Right ventricle myocardium inferior (tissue), 1 donor: ENCODE measurements around the gene APCDD1L. TPM values are rescaled to one million over a fixed set of nuclear protein-coding genes. Genes with fewer than 3 reads are reported as not detected.

Experiments
- ATAC-seq: fragments of 200-7000 bp; cut with Tn5 transposase; one replicate; pipeline ENCODE4 v1.9.1; 2020; ENCODE audit warnings: mild to moderate bottlenecking, moderate library complexity
- DNase-seq: peaks from one replicate; pipeline ENCODE4 v3.0.0; 2021; ENCODE audit errors: missing footprints
- intact Hi-C: fragments of 100-400 bp; cut with DNase I; formaldehyde crosslinking; loops from one replicate; pipeline ENCODE4 v1.11.0; 2022
- total RNA-seq: library from RNA; stranded (reverse); fragmentation: NEBNext Ultra II Directional; extraction: Animal tissue kit (Norgen Biotek cat#: 25700); gene quantifications from one replicate; pipeline ENCODE4 v1.2.1, GENCODE V29; 2021
- donor health status: DM: no; HTN: yes; CAD: no; lungs with severe emphysema.

The APCDD1L gene
- total RNA-seq, 1 donor from 2014 or later, result 0.32 TPM

DNA sequence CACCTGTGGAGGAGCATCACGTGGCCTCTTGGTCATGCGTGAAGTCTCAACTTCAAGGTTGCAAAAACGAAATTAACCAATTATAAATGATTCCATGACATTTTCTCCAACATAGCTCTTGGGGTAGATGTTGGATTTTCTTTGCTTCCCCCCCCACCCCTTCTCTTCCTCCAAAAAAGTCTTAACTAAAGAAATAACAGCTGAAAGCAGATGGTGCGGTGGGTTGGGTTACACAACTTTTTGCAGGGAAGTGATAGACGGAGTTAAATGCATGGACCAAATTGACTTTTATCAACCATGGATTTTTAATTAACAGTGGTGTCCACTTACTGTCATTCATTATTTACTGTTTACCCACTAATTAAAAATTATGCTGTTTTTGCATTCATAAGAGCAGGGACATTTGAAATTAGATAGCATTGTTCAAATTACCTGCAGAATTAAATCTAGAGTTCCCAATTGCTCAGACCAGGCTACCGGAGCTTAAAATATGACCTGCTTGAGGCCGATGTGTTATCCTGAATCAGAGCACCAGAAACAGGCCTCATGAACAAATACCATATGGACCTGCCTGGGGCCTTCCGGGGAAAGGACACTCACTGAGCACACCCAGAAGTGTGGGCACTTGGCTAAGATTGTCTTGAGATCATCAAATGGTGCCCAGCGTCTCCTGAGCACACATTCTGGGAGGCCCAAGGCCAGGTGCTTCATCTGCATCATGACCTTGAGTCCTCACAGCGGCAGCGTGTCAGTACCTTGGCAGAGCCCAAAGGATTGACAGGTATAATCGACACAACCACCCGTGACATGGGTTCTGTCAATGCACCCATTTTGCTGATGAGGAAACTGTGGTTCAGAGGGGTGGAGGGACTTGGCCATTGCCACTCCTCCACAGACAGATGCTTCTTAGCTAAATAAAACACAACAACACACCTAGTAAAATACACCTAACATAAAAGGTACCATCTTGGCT is 41.5 kb downstream of the APCDD1L start:
- intact Hi-C loops, result no loop called here
- DNase-seq (no peak), ATAC-seq (no peak)

GRCh38 chr20:58472273-58473018 is 42.8 kb downstream of the APCDD1L start:
- ATAC-seq (no peak), DNase-seq (no peak)
- intact Hi-C loops, result no loop called here

DNA sequence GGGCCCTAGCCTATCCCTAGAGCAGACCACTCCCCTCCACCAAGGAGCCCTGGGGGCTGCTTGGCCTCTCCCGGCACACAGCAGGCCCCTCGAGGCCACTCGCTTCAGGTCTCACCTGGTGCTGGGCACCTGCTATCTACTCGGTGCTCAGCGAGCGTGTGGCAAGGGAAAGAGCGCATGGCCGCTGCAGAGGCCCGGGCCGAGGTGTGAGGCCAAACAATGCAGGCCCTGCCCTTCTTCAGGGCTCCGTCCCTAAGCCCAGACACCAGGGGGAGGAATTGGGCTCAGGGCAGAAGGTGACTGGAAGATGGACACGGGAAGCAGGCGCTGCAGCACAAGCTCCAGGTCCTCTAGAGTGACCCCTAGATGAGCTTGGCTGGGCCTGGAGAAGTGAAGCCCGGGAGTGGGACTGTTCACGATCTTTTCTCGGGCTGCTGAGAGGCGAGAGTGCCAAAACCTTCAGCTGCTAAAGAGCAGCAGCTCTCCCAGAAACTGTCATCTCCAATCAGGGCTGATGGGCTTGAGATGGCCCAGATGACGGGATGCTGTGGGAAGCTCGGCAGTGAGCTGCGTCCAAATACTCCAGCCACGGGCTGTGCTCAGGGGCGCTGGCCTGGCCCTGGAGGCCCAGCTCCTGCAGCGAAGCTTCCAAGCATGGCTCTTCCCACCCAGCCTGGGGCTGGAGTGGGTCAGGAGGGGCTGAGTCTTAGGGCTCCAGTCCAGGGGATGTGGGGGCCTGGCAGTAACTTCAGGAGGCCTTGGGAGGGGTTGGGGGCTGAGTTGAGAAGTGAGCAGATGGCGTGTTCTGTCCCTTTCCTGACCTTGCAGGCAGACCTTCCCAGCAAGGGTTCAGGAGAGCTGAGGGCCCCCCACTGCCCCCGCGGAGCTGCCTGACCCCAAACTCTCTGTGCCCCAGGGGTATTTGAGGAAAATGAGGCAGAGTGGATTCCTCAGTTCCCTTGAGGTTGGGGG is 43.7 kb downstream of the APCDD1L start:
- DNase-seq, result peak; percentile 81
- intact Hi-C loops, result no loop called here

GRCh38 chr20:58470336-58471192 is 44.6 kb downstream of the APCDD1L start:
- intact Hi-C loops, result no loop called here
- ATAC-seq, result peak; percentile 23
- no peak for DNase-seq

More for the DNA sequence above, 43.7 kb downstream of the APCDD1L start:
- peak; percentile 96 for ATAC-seq

- intact Hi-C loops, result no loop called here
- no peak for DNase-seq
- ATAC-seq, result no peak
Observed at GRCh38 chr20:58469616-58470015, 45.6 kb downstream of the APCDD1L start.

GRCh38 chr20:58467572-58468527 is 47.3 kb downstream of the APCDD1L start:
- ATAC-seq (no peak), DNase-seq (no peak)
- intact Hi-C loops, result no loop called here

DNA sequence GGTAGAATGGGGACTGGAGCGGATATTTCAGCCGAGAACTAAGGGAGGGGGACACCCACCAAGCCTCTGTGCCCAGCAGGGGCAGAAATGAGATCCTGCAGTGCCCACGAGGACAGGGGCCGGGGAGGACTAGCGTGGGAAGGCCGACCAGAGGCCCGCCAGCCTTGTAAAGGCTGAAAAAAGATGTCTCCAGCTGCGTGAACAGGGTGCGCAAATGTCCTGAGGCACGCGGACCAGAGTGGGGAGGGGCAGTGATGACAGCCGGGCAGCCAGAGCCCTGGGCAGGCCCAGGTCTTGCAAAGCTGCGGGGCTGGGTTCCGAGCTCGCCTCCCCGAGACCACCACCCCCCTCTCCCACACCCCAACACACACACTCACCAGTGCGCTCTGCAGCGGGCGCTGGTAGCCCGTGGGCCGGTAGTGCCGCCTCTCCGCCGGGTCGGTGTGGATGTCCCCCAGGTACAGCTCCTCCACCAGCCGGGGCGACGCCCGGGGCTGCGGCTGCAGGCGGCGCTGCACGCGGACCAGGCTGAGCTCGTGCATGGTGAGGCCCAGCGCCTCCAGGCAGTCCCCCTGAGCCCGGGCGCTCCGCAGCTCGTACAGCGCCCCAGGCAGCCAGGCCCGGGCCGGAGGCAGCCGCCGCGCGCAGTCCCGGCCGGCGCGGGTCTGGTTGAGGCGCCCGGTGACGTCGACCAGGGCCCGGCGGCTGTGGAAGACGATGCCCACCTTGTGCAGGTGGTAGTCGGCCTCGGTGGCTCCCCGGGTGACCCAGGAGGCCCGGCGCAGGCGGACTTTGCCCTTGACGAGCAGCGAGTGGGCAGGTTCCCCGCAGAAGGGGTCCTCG is 48.2 kb downstream of the APCDD1L start:
- intact Hi-C loops, result no loop called here
- DNase-seq, result no peak
- no peak for ATAC-seq

GRCh38 chr20:58466095-58466708 is 49.0 kb downstream of the APCDD1L start:
- ATAC-seq, result no peak
- no peak for DNase-seq

DNA sequence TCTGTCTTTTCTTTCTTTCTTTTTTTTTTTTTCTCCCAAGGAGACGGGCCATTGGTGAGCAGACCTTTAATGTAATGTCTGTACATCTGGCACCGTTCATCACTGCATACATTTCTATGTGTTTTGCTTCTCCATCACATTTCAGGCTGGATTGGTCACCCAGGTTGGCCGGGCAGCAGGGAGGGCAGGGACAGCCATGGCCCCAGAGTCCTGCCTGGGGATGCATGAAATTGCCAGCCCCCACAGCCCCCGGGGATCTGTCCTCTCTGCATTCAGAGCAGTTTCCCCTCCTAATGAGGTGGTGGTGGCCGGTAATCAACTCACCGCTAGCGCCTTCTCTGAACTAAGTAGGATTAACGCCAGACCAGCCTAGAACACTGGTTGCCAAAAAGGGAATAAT is 50.4 kb downstream of the APCDD1L start:
- intact Hi-C loops, result no loop called here
- ATAC-seq (no peak), DNase-seq (no peak)

More at GRCh38 chr20:58466095-58466708, 49.0 kb downstream of the APCDD1L start:
- intact Hi-C loops, result no loop called here

DNA sequence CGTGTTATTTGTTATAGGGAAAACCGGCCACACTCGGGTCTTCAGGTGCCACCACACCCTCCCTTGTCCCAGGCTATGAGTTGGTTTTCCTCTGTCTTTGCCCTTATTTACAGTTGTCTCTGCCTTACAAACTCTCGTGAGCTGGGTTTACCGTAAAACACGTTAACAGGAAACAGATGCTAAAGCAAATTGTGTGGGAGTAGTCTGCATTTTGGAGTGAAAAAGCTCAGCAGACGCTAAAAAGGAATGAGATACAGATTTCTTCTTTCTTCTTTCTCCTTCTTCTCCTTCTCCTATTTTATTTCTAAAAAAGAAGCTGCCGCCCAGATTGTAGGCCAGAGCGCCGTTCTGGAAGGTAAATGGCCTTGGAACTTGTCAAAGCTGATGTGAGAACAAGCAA is 51.9 kb downstream of the APCDD1L start:
- intact Hi-C loops, result no loop called here
- no peak for ATAC-seq
- no peak for DNase-seq

DNA sequence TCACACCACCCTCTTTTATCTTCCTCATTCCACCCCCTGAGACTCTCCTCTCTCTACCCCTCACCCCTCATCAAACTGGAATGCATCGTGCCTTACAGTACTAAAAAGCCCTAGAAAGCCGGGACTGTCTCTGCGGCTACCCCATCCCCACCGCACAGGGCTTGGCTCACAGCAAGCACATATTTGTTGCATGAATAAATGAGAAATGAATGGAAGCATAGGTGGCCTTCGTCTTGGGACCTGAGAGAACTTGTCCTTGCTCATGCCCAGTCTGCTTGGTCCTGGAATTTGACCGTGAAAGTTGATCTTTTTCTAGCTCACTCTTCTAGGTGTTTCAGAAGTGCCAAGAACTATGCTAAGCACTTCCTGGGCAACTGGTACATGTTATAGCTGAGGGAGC is 53.3 kb downstream of the APCDD1L start:
- DNase-seq (no peak), ATAC-seq (no peak)
- intact Hi-C loops, result no loop called here

- ATAC-seq, result no peak
- DNase-seq, result no peak
- intact Hi-C loops, result no loop called here
Observed at GRCh38 chr20:58461104-58461503, 54.1 kb downstream of the APCDD1L start.

DNA sequence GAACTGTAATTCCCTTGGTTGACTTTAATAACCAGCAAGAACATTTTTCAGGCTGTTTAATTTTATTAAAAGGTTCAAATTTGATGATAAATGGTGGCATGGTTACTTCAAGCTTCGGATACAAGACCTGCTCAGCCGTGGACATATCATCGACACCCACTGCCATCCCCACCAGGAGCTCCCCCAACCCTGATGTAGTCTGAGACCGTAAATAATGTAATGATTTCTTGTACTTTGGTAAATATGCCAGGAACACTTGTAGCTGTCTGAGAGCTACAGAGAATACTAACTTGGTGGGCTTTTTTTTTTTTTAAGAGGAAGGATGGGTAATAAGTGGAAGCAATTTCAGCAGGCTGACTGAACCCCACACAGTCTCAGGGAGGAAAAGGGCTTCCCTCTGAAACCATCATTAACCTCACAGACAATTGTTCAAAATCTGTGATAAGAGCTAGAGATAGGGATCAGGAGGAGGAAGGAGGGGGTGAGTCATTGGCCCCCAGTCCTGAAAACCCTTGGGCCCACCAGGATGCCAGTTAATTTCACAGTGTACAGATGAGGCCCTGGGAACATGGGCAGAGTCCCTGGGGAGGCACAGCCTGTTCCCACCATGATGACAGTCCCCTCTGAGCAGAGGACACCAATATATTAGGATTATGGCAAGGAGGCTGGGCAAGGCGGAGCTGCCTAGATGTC is 56.0 kb downstream of the APCDD1L start:
- intact Hi-C loops, result no loop called here
- ATAC-seq (no peak), DNase-seq (no peak)

DNA sequence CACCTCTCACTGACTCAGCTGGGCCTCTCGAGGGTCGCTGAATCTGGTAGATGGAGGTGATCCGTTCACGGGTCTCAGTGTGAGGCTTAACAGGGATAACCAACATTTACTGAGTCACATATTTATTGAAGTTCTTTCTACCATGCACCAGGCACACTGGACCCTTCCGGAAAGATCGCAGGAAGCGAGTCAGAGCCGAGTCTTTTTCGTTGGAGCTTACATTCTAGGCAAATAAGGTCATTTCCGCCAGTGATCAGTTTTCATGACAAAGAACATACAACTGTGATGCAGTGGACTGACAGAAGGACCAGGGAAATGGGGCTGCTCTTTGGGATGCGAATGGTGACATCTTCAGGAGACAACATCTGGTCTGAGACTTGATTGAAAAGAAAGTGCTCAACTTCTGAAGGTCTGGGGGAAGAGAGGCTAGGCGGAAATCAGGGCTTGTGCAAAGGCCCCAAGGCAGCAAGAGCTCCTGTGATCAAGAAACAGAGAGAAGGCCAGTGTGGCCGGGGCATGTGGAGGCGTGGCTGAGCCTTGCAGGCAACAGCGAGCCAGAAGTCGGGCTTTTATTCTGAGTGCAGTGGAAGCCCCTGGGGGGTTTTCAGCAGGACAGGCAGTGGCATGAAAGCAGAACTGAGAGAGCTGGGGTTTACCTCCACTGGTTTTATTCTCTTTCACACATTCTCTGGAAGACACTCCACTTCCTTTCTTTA is 56.7 kb downstream of the APCDD1L start:
- no peak for ATAC-seq
- intact Hi-C loops, result no loop called here
- DNase-seq, result no peak
